ENCODE results near the gene PLEKHM2. TPM values are rescaled to one million over a fixed set of nuclear protein-coding genes. Genes with fewer than 3 reads are reported as not detected.

The PLEKHM2 gene
- total RNA-seq, 1 donor from 2014 or later = 70.4 TPM

- TF ChIP-seq CTCF (IDR thresholded peaks at IDR 0.05; ENCODE audit: unreplicated experiment) = no peak
- Mint-ChIP-seq H3K9me3 (ENCODE audit: low read depth) (no peaks in the 10 kb centered on the region), H3K36me3 (ENCODE audit: insufficient read depth) (peaks cover 9% of the 10 kb centered on the region), H3K4me3 (ENCODE audit: low read depth) (no peak overlapping the region), H3K4me1 (ENCODE audit: low read depth) (no peaks in the 10 kb centered on the region), H3K27me3 (no peaks in the 10 kb centered on the region), H3K27ac (no peak overlapping the region)
- no peak for DNase-seq (ENCODE audit: low spot score, unreplicated experiment)
These were observed 41.1 kb downstream of the PLEKHM2 start for GRCh38 chr1:15724949-15725880.

GRCh38 chr1:15726508-15726907, 42.4 kb downstream of the PLEKHM2 start:
- Mint-ChIP-seq H3K4me3 (ENCODE audit: low read depth) (no peak overlapping the region), H3K27me3 (no peaks in the 10 kb centered on the region), H3K27ac (no peak overlapping the region), H3K36me3 (ENCODE audit: insufficient read depth) (peaks cover 9% of the 10 kb centered on the region), H3K4me1 (ENCODE audit: low read depth) (no peaks in the 10 kb centered on the region), H3K9me3 (ENCODE audit: low read depth) (no peaks in the 10 kb centered on the region)
- no peak for TF ChIP-seq CTCF (IDR thresholded peaks at IDR 0.05; ENCODE audit: unreplicated experiment)
- no peak for DNase-seq (ENCODE audit: low spot score, unreplicated experiment)

GRCh38 chr1:15727021-15727420, 42.9 kb downstream of the PLEKHM2 start:
- Mint-ChIP-seq H3K36me3 (ENCODE audit: insufficient read depth) (peaks cover 9% of the 10 kb centered on the region), H3K27ac (no peak overlapping the region), H3K27me3 (no peaks in the 10 kb centered on the region), H3K4me1 (ENCODE audit: low read depth) (no peaks in the 10 kb centered on the region), H3K9me3 (ENCODE audit: low read depth) (no peaks in the 10 kb centered on the region), H3K4me3 (ENCODE audit: low read depth) (no peak overlapping the region)
- no peak for TF ChIP-seq CTCF (IDR thresholded peaks at IDR 0.05; ENCODE audit: unreplicated experiment)
- DNase-seq (ENCODE audit: low spot score, unreplicated experiment) = no peak

GRCh38 chr1:15727424-15727823, 43.3 kb downstream of the PLEKHM2 start:
- Mint-ChIP-seq H3K36me3 (ENCODE audit: insufficient read depth) (peaks cover 11% of the 10 kb centered on the region), H3K27ac (no peak overlapping the region), H3K9me3 (ENCODE audit: low read depth) (no peaks in the 10 kb centered on the region), H3K4me3 (ENCODE audit: low read depth) (no peak overlapping the region), H3K27me3 (no peaks in the 10 kb centered on the region), H3K4me1 (ENCODE audit: low read depth) (no peaks in the 10 kb centered on the region)
- DNase-seq (ENCODE audit: low spot score, unreplicated experiment) = no peak
- no peak for TF ChIP-seq CTCF (IDR thresholded peaks at IDR 0.05; ENCODE audit: unreplicated experiment)

GRCh38 chr1:15727866-15728534, 43.9 kb downstream of the PLEKHM2 start:
- Mint-ChIP-seq H3K27me3 (no peaks in the 10 kb centered on the region), H3K27ac (no peak overlapping the region), H3K9me3 (ENCODE audit: low read depth) (no peaks in the 10 kb centered on the region), H3K36me3 (ENCODE audit: insufficient read depth) (peaks cover 8% of the 10 kb centered on the region), H3K4me3 (ENCODE audit: low read depth) (no peak overlapping the region), H3K4me1 (ENCODE audit: low read depth) (no peaks in the 10 kb centered on the region)
- TF ChIP-seq CTCF (IDR thresholded peaks at IDR 0.05; ENCODE audit: unreplicated experiment) = no peak
- DNase-seq (ENCODE audit: low spot score, unreplicated experiment) = no peak

Data from progenitor cell of endocrine pancreas (in vitro differentiated cells).